DMS 273 (cell line): ENCODE results near the gene CFAP299.

ENCODE experiments used
- DNase-seq: peaks from one replicate; lab custom pipeline; 2025; ENCODE audit not compliant: unreplicated experiment; lab: John Stamatoyannopoulos, UW

CFAP299 gene

DNA sequence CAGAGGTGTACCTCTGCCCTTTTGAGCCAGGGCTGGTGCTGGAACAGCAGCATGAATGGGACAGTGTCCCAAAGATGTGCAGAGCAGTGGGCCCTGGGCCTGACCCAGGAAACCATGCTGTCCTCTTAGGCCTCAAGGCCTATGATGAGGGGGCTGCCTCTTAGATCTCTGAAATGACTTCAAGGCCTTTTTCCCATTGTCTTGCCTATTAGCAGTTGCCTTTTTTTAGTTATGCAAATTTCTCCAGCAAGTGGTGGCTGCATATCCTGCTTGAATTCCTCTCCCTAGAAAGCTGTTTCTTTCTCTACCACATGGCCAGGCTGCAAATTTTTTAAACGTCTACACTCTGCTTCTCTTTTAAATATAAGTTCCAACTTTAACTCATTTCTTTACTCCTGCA, 160.3 kb downstream of the CFAP299 start:
- no peak for DNase-seq

- DNase-seq: no peak
Observed at GRCh38 chr4:80498725-80499124, 163.2 kb downstream of the CFAP299 start.

DNA sequence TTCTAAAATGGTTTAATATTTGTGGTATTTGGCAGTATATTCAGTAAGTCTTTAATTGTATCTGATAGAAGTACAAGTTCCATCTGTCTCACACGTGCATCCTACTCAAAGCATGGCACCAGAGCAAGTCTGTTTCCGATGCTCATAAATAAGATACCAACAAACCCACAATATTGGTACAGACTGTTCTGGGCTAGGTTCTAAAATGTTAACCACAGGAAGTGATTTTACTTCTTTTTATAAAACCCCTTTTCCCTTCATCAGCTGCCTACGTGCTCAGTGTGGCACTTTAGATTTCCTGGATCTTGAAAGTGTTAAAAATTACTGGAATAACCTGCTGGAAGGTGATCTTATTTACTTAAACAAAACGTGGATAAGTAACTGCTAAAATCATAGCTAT, 165.1 kb downstream of the CFAP299 start:
- DNase-seq: no peak

GRCh38 chr4:80507077-80507476, 171.5 kb downstream of the CFAP299 start:
- DNase-seq: no peak

DNA sequence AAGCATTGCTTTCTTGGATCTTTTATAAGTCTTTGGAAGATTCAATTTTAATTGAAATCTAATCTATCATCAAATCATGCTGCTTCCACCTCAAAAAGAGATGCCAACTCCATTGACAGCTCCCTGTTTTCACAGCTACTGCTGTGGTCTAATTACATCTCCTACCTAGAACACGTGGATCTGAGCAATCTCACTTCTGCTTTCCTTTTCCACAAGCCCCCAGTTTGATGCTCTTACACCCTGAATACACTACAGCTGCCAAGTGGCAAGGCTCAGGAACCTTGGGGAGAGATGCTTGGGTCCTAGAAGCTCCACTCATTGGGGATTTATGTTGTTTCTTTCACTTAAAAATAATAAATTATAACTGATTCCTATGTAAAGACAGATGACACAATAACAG, 172.0 kb downstream of the CFAP299 start:
- no peak for DNase-seq

DNA sequence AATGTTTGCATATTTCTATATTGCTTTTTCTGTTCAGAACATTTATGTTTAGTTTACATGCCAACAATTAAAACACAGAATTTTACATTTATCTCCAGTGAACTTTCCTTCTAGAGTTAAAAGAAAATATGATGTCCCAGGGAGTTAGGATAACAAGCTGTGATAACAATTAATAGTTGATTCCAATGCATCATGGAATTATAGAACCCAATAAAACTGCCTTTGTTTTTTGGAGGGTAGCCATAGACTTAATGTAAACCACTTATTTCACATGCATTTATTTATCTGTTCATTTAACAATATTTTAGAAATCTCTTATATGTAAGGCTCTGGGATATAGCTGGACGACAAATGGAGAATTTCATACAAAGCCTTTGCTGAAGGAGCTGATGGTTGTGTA, 180.0 kb downstream of the CFAP299 start:
- DNase-seq: no peak

DNA sequence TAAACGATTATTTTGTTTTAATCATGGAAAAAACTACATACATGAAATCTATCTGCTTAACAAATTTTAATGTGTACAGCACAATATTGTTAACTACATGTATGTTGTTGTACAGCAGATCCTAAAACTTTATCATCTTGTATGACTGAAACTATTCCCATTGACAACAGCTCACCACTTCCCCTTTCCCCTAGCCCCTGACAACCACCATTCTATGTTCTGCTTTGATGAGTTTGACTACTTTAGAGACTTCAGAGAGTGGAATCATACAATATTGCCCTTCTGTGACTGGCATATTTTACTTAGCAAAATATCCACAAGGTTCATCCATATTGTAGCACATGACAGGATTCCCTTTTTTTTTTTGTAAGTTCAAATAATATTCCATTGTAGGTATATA, 185.9 kb downstream of the CFAP299 start:
- DNase-seq: no peak

- DNase-seq: no peak
Observed at GRCh38 chr4:80526697-80527096, 191.2 kb downstream of the CFAP299 start.

DNA sequence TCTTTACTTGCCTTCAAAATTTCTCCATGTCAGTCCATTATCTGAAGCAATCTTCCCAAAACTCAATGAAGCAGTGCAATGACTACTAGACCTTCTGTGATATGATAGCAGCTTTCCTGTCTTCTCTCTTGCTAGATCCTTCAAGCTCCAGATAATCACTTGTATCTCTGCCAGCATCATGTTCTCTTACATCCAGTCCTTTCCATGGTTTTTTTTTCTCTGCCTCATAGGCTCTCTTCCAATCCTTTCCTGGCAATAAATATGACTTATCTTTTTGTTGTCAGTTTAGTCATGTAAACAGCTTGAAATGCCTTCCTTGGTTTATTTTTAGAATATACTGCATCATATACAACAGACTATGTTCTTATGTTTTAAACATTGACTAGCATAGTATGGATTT, 193.5 kb downstream of the CFAP299 start:
- DNase-seq: no peak

DNA sequence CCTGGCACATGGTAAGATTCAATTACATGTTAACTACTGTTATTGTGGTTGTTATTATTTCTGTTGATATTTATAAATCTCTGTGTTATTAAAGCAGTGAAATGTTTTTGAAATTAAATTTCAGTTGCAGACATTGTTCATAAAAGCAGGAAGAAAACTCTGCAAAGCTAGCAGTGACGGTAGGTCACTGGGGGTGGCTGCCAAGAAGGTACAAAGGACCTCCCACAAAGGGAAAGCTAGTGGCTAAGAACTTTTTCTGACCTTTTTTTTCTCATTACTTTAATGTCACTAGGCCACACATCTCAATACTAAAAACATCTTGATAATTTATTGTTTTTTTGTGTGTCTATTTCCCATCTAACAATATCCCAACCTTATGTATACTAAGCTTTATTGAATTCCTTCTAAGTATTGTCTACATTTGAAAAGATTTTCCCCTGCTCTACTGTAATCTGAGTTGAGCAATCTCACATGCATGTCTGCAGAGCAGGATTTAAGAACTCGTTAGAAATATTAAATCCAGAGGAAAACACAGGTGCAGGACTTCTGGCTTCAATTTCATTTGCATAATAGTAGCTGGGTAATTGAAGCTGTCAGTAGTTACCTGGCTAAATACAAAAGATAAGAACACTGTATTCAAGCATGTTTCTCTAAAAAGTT, 197.3 kb downstream of the CFAP299 start:
- DNase-seq: no peak

DNA sequence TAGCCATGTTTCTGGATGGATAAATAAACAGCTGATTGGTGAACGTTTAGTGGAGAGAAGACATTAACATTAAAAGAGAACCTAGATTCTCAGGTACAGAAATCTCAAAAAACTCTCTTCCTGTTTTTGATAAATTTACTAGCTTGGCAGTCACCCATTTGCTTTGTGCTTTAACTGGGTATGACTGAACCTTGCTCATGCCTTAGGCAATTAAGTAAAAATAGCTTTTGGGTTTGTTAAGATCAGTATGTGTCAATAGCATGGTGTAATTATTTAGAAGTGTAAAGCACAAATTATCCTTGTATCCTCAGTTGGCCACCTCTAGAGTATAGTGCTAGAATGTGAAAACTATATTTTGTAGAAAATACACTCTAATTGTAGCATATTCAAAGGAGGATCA, 200.0 kb downstream of the CFAP299 start:
- DNase-seq: no peak

DNA sequence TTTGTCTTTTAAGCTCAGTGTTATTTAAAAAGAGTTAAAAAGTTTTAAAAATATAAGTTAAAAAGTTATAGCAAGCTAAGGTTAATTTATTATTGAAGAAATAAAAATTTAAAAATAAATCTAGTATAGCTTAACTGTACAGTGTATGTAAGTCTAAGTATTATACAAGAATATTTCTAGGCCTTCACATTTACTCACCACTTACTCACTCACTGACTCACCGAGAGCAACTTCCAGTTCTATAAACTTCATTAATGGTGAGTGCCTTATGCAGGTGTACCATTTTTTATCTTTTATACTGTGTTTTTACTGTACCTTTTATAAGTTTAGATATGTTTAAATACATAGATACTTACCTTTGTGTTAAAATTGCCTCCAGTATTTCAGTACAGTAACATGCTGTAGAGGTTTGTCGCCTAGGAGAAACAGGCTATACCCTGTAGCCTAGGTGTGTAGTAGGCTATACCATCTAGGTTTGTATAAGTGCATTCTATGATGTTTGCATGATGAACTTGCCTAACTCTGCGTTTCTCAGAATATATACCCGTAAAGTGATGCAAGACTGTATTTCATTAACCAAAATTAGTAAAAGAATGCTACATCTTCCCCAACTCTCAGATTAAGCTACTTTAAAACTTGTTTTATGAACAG, 202.9 kb downstream of the CFAP299 start:
- DNase-seq: no peak

- DNase-seq: no peak
Observed at GRCh38 chr4:80539190-80539589, 203.7 kb downstream of the CFAP299 start.

- DNase-seq: no peak
Observed at GRCh38 chr4:80540349-80540748, 204.8 kb downstream of the CFAP299 start.

GRCh38 chr4:80540785-80541469, 205.4 kb downstream of the CFAP299 start:
- DNase-seq: no peak

GRCh38 chr4:80542747-80543146, 207.2 kb downstream of the CFAP299 start:
- no peak for DNase-seq

DNA sequence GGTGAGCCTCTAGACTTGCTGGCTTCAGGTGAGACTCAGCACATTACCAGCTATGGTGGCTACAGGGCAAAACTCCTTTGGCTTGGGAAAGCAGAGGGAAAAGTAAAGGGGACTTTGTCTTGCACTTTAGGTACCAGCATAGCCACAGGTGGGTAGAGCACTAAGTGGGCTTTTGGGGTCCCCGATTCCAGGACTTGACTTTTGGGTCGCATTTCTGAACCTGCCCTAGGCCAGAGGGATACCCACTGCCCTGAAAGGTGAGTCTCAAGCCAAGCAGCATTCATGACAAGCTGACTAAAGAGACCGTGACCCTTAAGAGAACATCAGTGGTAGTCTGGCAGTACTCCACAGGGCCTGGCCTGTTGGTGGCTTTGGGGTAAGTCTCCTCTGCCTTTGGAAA, 224.8 kb downstream of the CFAP299 start:
- DNase-seq: no peak

DNA sequence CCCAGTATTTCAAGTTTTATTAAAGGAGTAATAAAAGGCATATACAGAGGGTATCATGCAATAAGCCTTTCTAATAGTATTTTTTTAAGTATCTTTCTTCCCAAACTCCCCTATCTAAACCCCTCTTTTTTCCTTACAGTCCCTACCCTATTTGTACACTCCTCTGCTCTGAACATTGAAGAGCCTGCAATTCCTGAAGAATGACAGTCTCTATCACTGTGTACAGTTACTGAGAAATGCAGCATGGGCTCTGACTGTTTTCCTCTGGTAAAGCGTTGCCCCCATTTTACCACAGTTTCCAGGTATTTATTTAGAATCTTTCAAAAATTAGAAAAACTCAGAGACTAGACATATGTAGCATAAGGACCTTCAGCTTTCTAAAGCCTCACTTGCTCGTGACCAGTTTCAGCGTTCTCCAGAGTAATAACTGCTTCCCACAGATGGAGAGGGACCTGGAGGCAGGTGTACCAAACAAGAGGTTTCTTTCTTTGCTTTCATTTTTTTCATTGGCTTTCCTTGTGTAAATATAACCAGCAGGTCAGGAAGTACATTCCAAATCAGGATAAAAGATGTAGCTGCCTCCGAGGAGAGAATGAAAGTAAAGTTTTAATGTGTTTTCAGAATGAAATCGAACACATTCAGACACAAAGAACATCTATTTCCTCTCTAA, 230.8 kb downstream of the CFAP299 start:
- no peak for DNase-seq

DNA sequence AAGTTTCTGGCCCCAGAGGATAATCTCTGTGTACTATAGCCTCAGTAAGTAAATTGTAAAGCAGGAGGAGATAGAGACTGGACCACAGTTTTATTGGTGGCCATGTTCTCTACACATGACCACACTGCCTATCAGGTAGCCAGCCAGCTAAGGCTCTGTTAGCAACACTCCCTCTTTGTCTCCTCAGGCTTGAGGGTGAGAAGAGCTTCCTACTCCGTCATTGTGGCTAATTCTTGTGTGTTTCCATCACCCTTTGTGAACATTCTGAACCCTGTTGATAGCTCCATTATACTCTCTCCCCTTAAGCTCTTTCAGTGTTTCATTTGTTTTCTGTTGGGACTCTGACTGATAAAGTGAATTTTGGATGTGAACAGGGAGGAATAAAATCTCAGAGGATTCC, 233.4 kb downstream of the CFAP299 start:
- no peak for DNase-seq

- DNase-seq: no peak
Observed at GRCh38 chr4:80576796-80577195, 241.3 kb downstream of the CFAP299 start.

DNA sequence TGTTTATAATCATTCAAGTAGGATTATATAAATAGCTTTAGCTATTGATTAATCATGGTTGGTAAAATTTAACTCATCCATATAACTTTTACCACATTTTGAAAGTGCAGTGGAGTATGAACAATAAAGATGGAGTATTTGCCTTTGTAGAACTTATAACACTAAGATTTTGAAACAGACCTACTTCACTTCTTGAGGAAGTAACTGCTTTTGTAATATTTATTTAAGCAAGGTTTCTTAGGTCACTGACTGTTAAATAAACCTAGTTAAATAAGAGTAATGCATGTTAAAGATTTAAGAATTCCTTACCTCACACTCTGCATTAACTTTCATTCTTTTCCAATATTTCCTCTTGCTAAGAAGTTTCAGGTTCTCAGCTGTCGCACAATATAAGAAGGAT, 242.5 kb downstream of the CFAP299 start:
- DNase-seq: no peak

DNA sequence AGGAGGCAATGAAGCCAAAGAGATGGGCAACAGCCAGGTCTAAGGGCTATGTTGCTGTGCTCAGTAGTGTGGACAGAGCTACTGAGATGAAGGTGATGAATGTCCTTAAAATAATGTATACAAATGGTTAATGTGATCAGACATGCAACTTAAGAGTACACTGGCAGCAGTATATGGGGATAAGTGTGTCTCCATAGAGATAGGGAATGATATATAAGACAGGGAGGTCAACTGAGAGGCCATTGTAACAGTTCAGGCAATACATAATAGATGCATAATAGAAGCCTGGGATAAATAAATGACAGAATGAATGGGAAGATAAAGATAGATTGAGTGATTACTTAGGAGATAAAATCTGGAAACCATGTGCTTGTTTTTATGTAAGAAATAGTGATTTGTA, 250.0 kb downstream of the CFAP299 start:
- no peak for DNase-seq
